Measurements from ENCODE around the gene CNTNAP2. TPM values are rescaled to one million over a fixed set of nuclear protein-coding genes. Genes with fewer than 3 reads are reported as not detected.

The CNTNAP2 gene
- total RNA-seq, 6 experiments from 2014 or later = 1.8 to 8.1 (median 3.9) TPM

- H3K27ac ChIP-seq = no peak overlapping the region
- intact Hi-C loops (cut with DNase I) = no loop called here
- H3K9me3 ChIP-seq = no peaks in the 10 kb centered on the region
- ATAC-seq = no peak
- H3K36me3 ChIP-seq = no peaks in the 10 kb centered on the region
- H3K27me3 ChIP-seq = no peaks in the 10 kb centered on the region
- H3K4me1 ChIP-seq = no peaks in the 10 kb centered on the region
- no peak for DNase-seq
- no peak for TF ChIP-seq POLR2A (IDR thresholded peaks at IDR 0.05)
- no peak for TF ChIP-seq CTCF (IDR thresholded peaks at IDR 0.05)
- no peak overlapping the region for H3K4me3 ChIP-seq
- WGBS (ENCODE audit: insufficient coverage, low coverage, low lambda C conversion rate, missing lambda C conversion rate) = 46% methylated on average over 4 of the region's 4 CpGs
Measured at GRCh38 chr7:147014286-147014955, 897.8 kb downstream of the CNTNAP2 start.

- Histone ChIP-seq H3K27me3 (no peaks in the 10 kb centered on the region), H3K4me3 (no peak overlapping the region), H3K27ac (no peak overlapping the region), H3K4me1 (no peaks in the 10 kb centered on the region), H3K36me3 (no peaks in the 10 kb centered on the region), H3K9me3 (no peaks in the 10 kb centered on the region)
- ATAC-seq (no peak), DNase-seq (no peak)
- 54% methylated on average over 5 of the region's 5 CpGs for WGBS (ENCODE audit: insufficient coverage, low coverage, low lambda C conversion rate, missing lambda C conversion rate)
- intact Hi-C loops (cut with DNase I) = no loop called here
- no peak for TF ChIP-seq POLR2A (IDR thresholded peaks at IDR 0.05)
- no peak for TF ChIP-seq CTCF (IDR thresholded peaks at IDR 0.05)
Measured at GRCh38 chr7:147015999-147016398, 899.4 kb downstream of the CNTNAP2 start.

GRCh38 chr7:147022056-147022455, 905.5 kb downstream of the CNTNAP2 start:
- TF ChIP-seq POLR2A (IDR thresholded peaks at IDR 0.05) (no peak), CTCF (IDR thresholded peaks at IDR 0.05) (no peak)
- DNase-seq (no peak), ATAC-seq (no peak)
- 33% methylated on average over 2 of the region's 2 CpGs for WGBS (ENCODE audit: insufficient coverage, low coverage, low lambda C conversion rate, missing lambda C conversion rate)
- no peaks in the 10 kb centered on the region for H3K36me3 ChIP-seq
- intact Hi-C loops (cut with DNase I) = no loop called here
- H3K9me3 ChIP-seq = no peaks in the 10 kb centered on the region
- H3K4me1 ChIP-seq = no peaks in the 10 kb centered on the region
- H3K4me3 ChIP-seq = no peak overlapping the region
- H3K27ac ChIP-seq = no peak overlapping the region
- no peaks in the 10 kb centered on the region for H3K27me3 ChIP-seq

GRCh38 chr7:147023440-147023839, 906.8 kb downstream of the CNTNAP2 start:
- intact Hi-C loops (cut with DNase I) = no loop called here
- Histone ChIP-seq H3K27me3 (no peaks in the 10 kb centered on the region), H3K4me3 (no peak overlapping the region), H3K36me3 (no peaks in the 10 kb centered on the region), H3K9me3 (no peaks in the 10 kb centered on the region), H3K27ac (no peak overlapping the region), H3K4me1 (no peaks in the 10 kb centered on the region)
- TF ChIP-seq CTCF (IDR thresholded peaks at IDR 0.05) = no peak
- no peak for TF ChIP-seq POLR2A (IDR thresholded peaks at IDR 0.05)
- DNase-seq = no peak
- ATAC-seq = no peak

GRCh38 chr7:147029953-147030352, 913.4 kb downstream of the CNTNAP2 start:
- Histone ChIP-seq H3K4me3 (no peak overlapping the region), H3K27ac (no peak overlapping the region), H3K9me3 (no peaks in the 10 kb centered on the region), H3K4me1 (no peaks in the 10 kb centered on the region), H3K27me3 (no peaks in the 10 kb centered on the region), H3K36me3 (no peaks in the 10 kb centered on the region)
- TF ChIP-seq POLR2A (IDR thresholded peaks at IDR 0.05) = no peak
- TF ChIP-seq CTCF (IDR thresholded peaks at IDR 0.05) = no peak
- intact Hi-C loops (cut with DNase I) = no loop called here
- no peak for DNase-seq
- ATAC-seq = no peak
- whole genome bisulfite sequencing (ENCODE audit: insufficient coverage, low coverage, low lambda C conversion rate, missing lambda C conversion rate) = 63% methylated on average over 1 of the region's 1 CpG
